CD4-positive, alpha-beta T cell treated with Interleukin-4 for 1 hour (primary cell): ENCODE data around the gene KIR3DL2.
A peak's percentile ranks its signal among the peaks of the same experiment; 100 is the strongest.
"Not testable (repeated sequence)": the region's sequence is repeated elsewhere in the genome, so short reads cannot be mapped to it uniquely, and the experiment has no call there.

ENCODE experiments used
- DNase-seq, 2 donors: peaks; one replicate each; pipeline ENCODE4 v3.0.0-alpha.2; 2020 to 2022

The KIR3DL2 gene

GRCh38 chr19:54873990-54874389, 23.7 kb downstream of the KIR3DL2 start, which contains the start of gene FCAR:
FCAR (plus strand) TSS chr19:54874235; CDS start chr19:54874290, 55 bp downstream.
- peak in 1 of 2 donors; percentile 72 for DNase-seq

- DNase-seq: peak in 1 of 2 donors; percentile 4
Measured at GRCh38 chr19:54875506-54875905, 25.3 kb downstream of the KIR3DL2 start.

- DNase-seq: no peak
Measured at GRCh38 chr19:54877471-54877870, 27.2 kb downstream of the KIR3DL2 start.

GRCh38 chr19:54881884-54882283, 31.6 kb downstream of the KIR3DL2 start:
- DNase-seq: no peak

GRCh38 chr19:54882758-54883157, 32.5 kb downstream of the KIR3DL2 start:
- peak in 1 of 2 donors; percentile 31 for DNase-seq

GRCh38 chr19:54883228-54883627, 33.0 kb downstream of the KIR3DL2 start:
- no peak for DNase-seq

- no peak for DNase-seq
Measured at GRCh38 chr19:54888239-54888638, 38.0 kb downstream of the KIR3DL2 start.

GRCh38 chr19:54889566-54889965, 39.3 kb downstream of the KIR3DL2 start:
- no peak for DNase-seq

- no peak for DNase-seq
Measured at GRCh38 chr19:54893406-54893805, 43.2 kb downstream of the KIR3DL2 start.

GRCh38 chr19:54894106-54894505, 43.9 kb downstream of the KIR3DL2 start:
- not testable (repeated sequence) for DNase-seq

- DNase-seq: no peak
Measured at GRCh38 chr19:54896036-54896435, 45.8 kb downstream of the KIR3DL2 start.

- DNase-seq: not testable (repeated sequence)
Measured at GRCh38 chr19:54898685-54899084, 48.4 kb downstream of the KIR3DL2 start.

GRCh38 chr19:54899646-54900045, 49.4 kb downstream of the KIR3DL2 start:
- DNase-seq: not testable (repeated sequence)

- DNase-seq: peak in 1 of 2 donors; percentile 81
Measured at GRCh38 chr19:54901153-54901552, 50.9 kb downstream of the KIR3DL2 start.

- no peak for DNase-seq
Measured at GRCh38 chr19:54902061-54902460, 51.8 kb downstream of the KIR3DL2 start.

GRCh38 chr19:54903303-54903702, 53.1 kb downstream of the KIR3DL2 start:
- no peak for DNase-seq

GRCh38 chr19:54904261-54904660, 54.0 kb downstream of the KIR3DL2 start:
- DNase-seq: not testable (repeated sequence)

- DNase-seq: no peak
Measured at GRCh38 chr19:54905421-54905802, 55.2 kb downstream of the KIR3DL2 start.

GRCh38 chr19:54905803-54906511, 55.7 kb downstream of the KIR3DL2 start, which contains the start of gene NCR1:
NCR1 (plus strand) TSS chr19:54906148; CDS start chr19:54906188, 40 bp downstream.
- peak; percentile 28 to 53 for DNase-seq

GRCh38 chr19:54906819-54907218, 56.6 kb downstream of the KIR3DL2 start:
- DNase-seq: no peak

GRCh38 chr19:54907899-54908298, 57.7 kb downstream of the KIR3DL2 start:
- not testable (repeated sequence) for DNase-seq
